ENCODE measurements around the gene IFNA4.
"Not testable (repeated sequence)": the region's sequence is repeated elsewhere in the genome, so short reads cannot be mapped to it uniquely, and the experiment has no call there.

IFNA4 gene

GRCh38 chr9:21187487-21187886 lies at the start of gene IFNA4:
TSS of gene IFNA4 (minus strand) at chr9:21187587. CDS start at chr9:21187531, 56 bp downstream.
- not testable (repeated sequence) for DNase-seq (ENCODE audit: low read depth)

GRCh38 chr9:21236360-21236714 lies 49.0 kb upstream of the IFNA4 start:
- H3K4me3 ChIP-seq (ENCODE audit: low read depth, low read length); DNase-seq (ENCODE audit: low read depth): not testable (repeated sequence)

More at GRCh38 chr9:21187487-21187886, at the start of gene IFNA4:
- not testable (repeated sequence) for H3K4me3 ChIP-seq (ENCODE audit: low read depth, low read length)

GRCh38 chr9:21235468-21236359 lies 48.3 kb upstream of the IFNA4 start:
- TF ChIP-seq MYC (IDR thresholded peaks at IDR 0.05; ENCODE audit: low read depth, low read length) = peak; percentile 26; the same call in 1 of the 2 replicates
- TF ChIP-seq MAX (IDR thresholded peaks at IDR 0.05; ENCODE audit: low read depth, low read length) = peak; percentile 18; the same call in 1 of the 2 replicates
- peak; percentile 96 for TF ChIP-seq CTCF (IDR thresholded peaks at IDR 0.05; ENCODE audit: low read depth, low read length)
- DNase-seq (ENCODE audit: low read depth) = peak; percentile 85
- peak overlapping the region; percentile 1 for H3K4me3 ChIP-seq (ENCODE audit: low read depth, low read length)

- no peak for DNase-seq (ENCODE audit: low read depth)
- TF ChIP-seq MAX (IDR thresholded peaks at IDR 0.05; ENCODE audit: low read depth, low read length) (no peak), MYC (IDR thresholded peaks at IDR 0.05; ENCODE audit: low read depth, low read length) (no peak), CTCF (IDR thresholded peaks at IDR 0.05; ENCODE audit: low read depth, low read length) (no peak), POLR2A (IDR thresholded peaks at IDR 0.05; ENCODE audit: extremely low read depth, insufficient read length) (no peak)
- no peak overlapping the region for H3K4me3 ChIP-seq (ENCODE audit: low read depth, low read length)
These were observed 46.8 kb upstream of the IFNA4 start for GRCh38 chr9:21234153-21234687.

- TF ChIP-seq MAX (IDR thresholded peaks at IDR 0.05; ENCODE audit: low read depth, low read length) = no peak
- DNase-seq (ENCODE audit: low read depth) = no peak
- no peak overlapping the region for H3K4me3 ChIP-seq (ENCODE audit: low read depth, low read length)
These were observed 45.9 kb upstream of the IFNA4 start for GRCh38 chr9:21233258-21233657.

GRCh38 chr9:21228122-21228521 lies 40.7 kb upstream of the IFNA4 start, which contains the start of gene IFNA17:
TSS of gene IFNA17 (minus strand) at chr9:21228222. CDS start at chr9:21228173, 49 bp downstream.
- no peak for DNase-seq (ENCODE audit: low read depth)
- TF ChIP-seq POLR2A (IDR thresholded peaks at IDR 0.05; ENCODE audit: extremely low read depth, insufficient read length) = no peak
- no peak for TF ChIP-seq CTCF (IDR thresholded peaks at IDR 0.05; ENCODE audit: low read depth, low read length)
- TF ChIP-seq MAX (IDR thresholded peaks at IDR 0.05; ENCODE audit: low read depth, low read length) = no peak
- no peak for TF ChIP-seq MYC (IDR thresholded peaks at IDR 0.05; ENCODE audit: low read depth, low read length)
- H3K4me3 ChIP-seq (ENCODE audit: low read depth, low read length) = no peak within 1 kb of the TSS

- not testable (repeated sequence) for DNase-seq (ENCODE audit: low read depth); H3K4me3 ChIP-seq (ENCODE audit: low read depth, low read length)
These were observed 29.8 kb upstream of the IFNA4 start, which contains the start of gene IFNA16 for GRCh38 chr9:21217211-21217610. TSS of gene IFNA16 (minus strand) at chr9:21217311. CDS start at chr9:21217305, 6 bp downstream.

Measured in NB4 (cell line).